BE2C (cell line): ENCODE results near the gene MYO5B. TPM values are rescaled to one million over a fixed set of nuclear protein-coding genes. Genes with fewer than 3 reads are reported as not detected.
"Not testable (repeated sequence)": the region's sequence is repeated elsewhere in the genome, so short reads cannot be mapped to it uniquely, and the experiment has no call there.

Experiments used
- DNase-seq: peaks from one replicate; pipeline ENCODE4 v3.0.0-alpha.2; 2020
- H3K27me3 ChIP-seq: fragments of 250-450 bp; sonication (Bioruptor Pico); 2 replicates; pipeline ENCODE4 v1.5.1; 2020; ENCODE audit warnings: mild to moderate bottlenecking
- H3K36me3 ChIP-seq: fragments of 250-450 bp; sonication (Bioruptor Pico); 2 replicates; pipeline ENCODE4 v1.5.1; 2020; ENCODE audit warnings: mild to moderate bottlenecking
- H3K4me1 ChIP-seq: fragments of 250-450 bp; sonication (Bioruptor Pico); 2 replicates; pipeline ENCODE4 v1.5.1; 2020
- H3K4me3 ChIP-seq: 2 replicates; pipeline ENCODE4 v1.5.1; 2011; ENCODE audit warnings: low read depth, low read length
- H3K9me3 ChIP-seq: fragments of 250-450 bp; sonication (Bioruptor Pico); 2 replicates; pipeline ENCODE4 v1.5.1; 2020
- polyA plus RNA-seq: library from polyadenylated mRNA; unstranded; fragments of >200 nt; gene quantifications from one replicate; pipeline ENCODE4 v1.2.1, GENCODE V29; 2012; ENCODE audit warnings: low read depth, missing spikeins; ENCODE audit not compliant: insufficient read length, insufficient read depth
- TF ChIP-seq, protein P1 (sequence below): IDR thresholded peaks from 2 replicates; pipeline ENCODE4 v1.5.1; 2012; ENCODE audit warnings: mild to moderate bottlenecking, low read depth, low read length

The MYO5B gene
- 0.88 TPM for polyA plus RNA-seq

DNA sequence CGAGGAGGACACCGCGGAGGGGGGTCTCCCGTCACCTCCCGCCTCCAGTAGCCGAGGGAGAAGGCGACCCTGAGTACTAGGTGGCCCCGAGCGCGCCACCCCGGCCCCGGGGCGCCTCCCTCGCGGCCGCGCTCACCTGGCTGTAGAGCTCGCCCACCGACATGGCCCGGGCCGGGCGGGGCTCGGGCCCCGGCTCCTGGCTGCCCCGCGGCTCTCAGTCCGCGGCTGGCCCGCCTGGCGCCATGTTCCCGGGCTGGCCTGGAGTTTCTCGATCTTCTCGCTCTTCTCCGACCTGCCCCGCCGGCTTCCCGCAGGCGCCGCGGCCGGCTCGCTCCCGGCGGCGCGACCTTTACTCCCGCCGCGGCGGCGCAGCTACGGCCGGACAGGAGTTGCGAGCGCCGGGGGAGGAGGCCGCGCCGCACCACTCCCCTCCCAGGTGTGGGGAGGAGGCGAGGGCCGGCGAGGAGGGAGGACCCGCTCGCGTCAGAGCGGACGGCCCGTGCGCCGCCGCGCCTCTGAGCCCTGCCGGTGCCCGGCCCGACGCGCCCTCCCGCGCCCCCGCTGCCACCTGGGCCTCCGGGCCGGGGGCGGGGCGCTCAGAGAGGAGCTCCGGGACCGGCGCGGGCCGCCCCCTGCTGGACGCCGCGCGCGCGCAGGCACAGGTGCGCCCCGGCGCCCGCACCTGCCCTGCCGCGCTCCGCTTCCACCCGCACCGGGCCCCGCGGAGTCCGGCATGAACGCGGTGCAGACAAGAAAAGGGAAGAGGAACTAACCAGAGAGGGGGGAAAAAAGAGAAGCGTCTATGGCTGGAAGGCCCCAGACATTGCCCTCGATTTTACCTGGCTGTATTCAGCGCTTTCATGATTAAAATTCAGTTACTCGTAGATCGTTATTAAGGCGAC lies at the start of gene MYO5B:
Gene MYO5B, minus strand, starts transcription at position 517 of the 902 bp plus-strand sequence. Its CDS starts 354 bp downstream, at position 163.
- Histone ChIP-seq H3K36me3 (no peaks in the 10 kb centered on the region), H3K4me1 (no peaks in the 10 kb centered on the region), H3K9me3 (no peaks in the 10 kb centered on the region), H3K27me3 (peaks cover 32% of the 10 kb centered on the region), H3K4me3 (no peak within 1 kb of the TSS)
- TF ChIP-seq, protein P1, sequence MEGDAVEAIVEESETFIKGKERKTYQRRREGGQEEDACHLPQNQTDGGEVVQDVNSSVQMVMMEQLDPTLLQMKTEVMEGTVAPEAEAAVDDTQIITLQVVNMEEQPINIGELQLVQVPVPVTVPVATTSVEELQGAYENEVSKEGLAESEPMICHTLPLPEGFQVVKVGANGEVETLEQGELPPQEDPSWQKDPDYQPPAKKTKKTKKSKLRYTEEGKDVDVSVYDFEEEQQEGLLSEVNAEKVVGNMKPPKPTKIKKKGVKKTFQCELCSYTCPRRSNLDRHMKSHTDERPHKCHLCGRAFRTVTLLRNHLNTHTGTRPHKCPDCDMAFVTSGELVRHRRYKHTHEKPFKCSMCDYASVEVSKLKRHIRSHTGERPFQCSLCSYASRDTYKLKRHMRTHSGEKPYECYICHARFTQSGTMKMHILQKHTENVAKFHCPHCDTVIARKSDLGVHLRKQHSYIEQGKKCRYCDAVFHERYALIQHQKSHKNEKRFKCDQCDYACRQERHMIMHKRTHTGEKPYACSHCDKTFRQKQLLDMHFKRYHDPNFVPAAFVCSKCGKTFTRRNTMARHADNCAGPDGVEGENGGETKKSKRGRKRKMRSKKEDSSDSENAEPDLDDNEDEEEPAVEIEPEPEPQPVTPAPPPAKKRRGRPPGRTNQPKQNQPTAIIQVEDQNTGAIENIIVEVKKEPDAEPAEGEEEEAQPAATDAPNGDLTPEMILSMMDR, result no peak; the same call in 1 of the 2 replicates
- peak; percentile 11 for DNase-seq

DNA sequence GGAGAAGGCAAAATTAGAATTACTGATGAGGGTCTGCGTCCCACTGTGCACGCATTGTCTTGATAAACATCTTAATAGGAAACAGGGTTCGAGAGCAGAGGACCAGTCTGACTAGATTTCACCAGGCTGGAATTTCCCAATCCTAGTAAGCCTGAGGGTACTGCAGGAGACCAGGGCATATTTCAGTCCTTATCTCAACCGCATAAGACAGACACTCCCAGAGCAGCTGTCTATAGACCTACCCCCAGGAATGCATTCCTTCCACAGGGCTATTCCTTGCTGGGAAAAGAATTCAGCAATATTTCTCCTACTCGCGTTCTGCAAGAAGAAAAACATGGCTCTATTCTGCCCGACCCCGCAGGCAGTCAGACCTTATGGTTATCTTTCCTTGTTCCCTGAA lies 46.8 kb upstream of the MYO5B start:
- H3K4me1 ChIP-seq, H3K27me3 ChIP-seq, H3K36me3 ChIP-seq, H3K9me3 ChIP-seq, DNase-seq, H3K4me3 ChIP-seq: not testable (repeated sequence)

DNA sequence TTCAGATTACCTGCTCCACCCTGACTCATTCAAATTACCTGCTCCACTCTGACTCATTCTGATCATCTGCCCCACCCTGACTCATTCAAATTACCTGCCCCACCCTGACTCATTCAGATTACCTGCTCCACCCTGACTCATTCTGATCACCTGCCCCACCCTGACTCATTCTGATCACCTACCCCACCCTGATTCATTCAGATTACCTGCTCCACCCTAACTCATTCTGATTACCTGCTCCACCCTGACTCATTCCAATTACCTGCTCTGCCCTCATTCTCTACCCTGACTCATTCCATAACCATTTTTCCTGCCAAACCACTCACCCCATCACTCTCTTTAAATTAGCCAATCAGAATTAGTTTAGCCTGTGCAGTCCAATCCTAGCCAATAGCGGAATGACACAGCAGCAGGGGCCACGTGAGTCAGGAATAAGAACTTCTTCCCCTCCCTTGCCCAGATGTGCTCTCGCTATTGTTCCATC lies 45.2 kb upstream of the MYO5B start:
- H3K4me3 ChIP-seq, result no peak overlapping the region
- DNase-seq, result no peak
- no peaks in the 10 kb centered on the region for H3K27me3 ChIP-seq
- H3K36me3 ChIP-seq, result no peaks in the 10 kb centered on the region
- TF ChIP-seq, protein P1, result no peak
- H3K4me1 ChIP-seq, result no peaks in the 10 kb centered on the region
- H3K9me3 ChIP-seq, result no peaks in the 10 kb centered on the region

DNA sequence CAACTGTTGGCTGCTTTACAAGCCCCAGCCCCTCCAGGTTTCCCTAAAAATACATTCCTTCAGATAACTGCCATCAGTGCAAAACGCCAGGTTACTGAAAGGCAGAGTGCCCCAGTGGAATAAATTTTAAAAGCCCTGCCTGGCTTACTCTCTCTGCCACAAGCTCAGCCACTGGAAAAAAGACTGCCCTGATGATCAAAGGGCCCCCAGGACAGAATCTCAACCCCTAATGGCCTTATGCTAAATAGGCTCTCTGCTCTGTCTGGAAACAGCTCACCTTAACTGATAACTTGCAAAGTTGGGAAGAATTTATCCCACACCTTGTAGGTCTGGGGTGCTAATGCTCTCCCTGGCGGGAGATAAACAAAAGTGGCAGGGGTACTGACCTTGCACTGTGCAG lies 37.5 kb upstream of the MYO5B start:
- no peaks in the 10 kb centered on the region for H3K36me3 ChIP-seq
- H3K4me1 ChIP-seq, result no peaks in the 10 kb centered on the region
- H3K4me3 ChIP-seq, result no peak overlapping the region
- no peaks in the 10 kb centered on the region for H3K27me3 ChIP-seq
- TF ChIP-seq, protein P1, result no peak
- no peaks in the 10 kb centered on the region for H3K9me3 ChIP-seq
- no peak for DNase-seq

DNA sequence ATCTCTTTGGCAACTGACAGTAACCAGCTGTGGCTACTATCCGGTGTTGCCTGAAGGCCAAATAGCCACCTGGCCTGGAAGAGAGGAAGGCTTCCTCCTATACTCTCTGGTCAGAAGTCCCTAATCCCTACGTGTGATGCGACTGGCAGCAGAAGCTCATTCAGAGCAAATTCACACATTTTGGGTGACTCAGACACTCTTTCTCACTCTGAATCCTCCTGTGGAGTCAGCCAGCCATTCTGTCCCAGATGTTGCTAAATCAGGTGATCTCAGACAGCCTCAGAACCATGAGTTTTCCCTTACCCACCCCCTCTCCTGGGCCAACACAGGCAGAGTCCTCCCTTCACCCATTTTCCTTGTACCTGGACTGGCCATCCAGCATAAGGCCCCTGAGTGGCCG lies 36.7 kb upstream of the MYO5B start:
- H3K27me3 ChIP-seq, result no peaks in the 10 kb centered on the region
- H3K4me3 ChIP-seq, result no peak overlapping the region
- no peaks in the 10 kb centered on the region for H3K9me3 ChIP-seq
- no peaks in the 10 kb centered on the region for H3K4me1 ChIP-seq
- DNase-seq, result no peak
- TF ChIP-seq, protein P1, result no peak
- H3K36me3 ChIP-seq, result no peaks in the 10 kb centered on the region

DNA sequence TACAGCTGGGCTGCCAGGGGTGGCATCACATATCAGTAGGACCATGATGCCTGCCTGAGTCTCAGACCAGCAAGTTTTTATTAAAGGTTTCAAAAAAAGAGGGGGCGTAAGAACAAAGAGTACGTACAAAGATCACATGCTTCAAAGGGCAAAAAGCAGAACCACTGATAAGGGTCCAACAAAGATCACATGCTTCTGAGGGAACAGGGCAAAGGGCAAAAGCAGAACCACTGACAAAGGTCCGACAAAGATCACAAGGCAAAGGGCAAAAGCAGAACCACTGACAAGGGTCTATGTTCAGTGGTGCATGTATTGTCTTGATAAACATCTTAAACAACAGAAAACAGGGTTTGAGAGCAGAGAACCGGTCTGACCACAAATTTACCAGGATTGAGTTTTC lies 25.3 kb upstream of the MYO5B start:
- not testable (repeated sequence) for H3K36me3 ChIP-seq, H3K4me1 ChIP-seq, DNase-seq, H3K9me3 ChIP-seq, H3K4me3 ChIP-seq, H3K27me3 ChIP-seq
